B cell (primary cell): ENCODE results near the gene MIA3. TPM values are rescaled to one million over a fixed set of nuclear protein-coding genes. Genes with fewer than 3 reads are reported as not detected.

ENCODE experiments used
- ATAC-seq: fragments of 200-7000 bp; cut with Tn5 transposase; one replicate; pipeline ENCODE4 v1.10.0; 2021; ENCODE audit warnings: low read depth, mild to moderate bottlenecking, moderate number of reproducible peaks, moderate library complexity
- CTCF ChIA-PET: fragments of 350-600 bp; sonication (Branson Sonifier 250); formaldehyde crosslinking; loops from one replicate; lab custom pipeline; 2021; ENCODE audit warnings: antibody characterized with exemption, inconsistent platforms; lab: Charles Lee
- POLR2A ChIA-PET: fragments of 350-600 bp; sonication (Branson Sonifier 250); formaldehyde crosslinking; loops from one replicate; lab custom pipeline; 2021; ENCODE audit warnings: antibody characterized with exemption; lab: Charles Lee
- DNase-seq: peaks from one replicate; pipeline ENCODE4 v3.0.0; 2013
- H2AFZ ChIP-seq: 2 replicates; pipeline ENCODE4 v1.6.1; 2012; ENCODE audit warnings: mild to moderate bottlenecking, low read depth, low read length; ENCODE audit not compliant: insufficient read depth, poor library complexity, severe bottlenecking
- H3K27ac ChIP-seq, 2 donors: 1 replicate in 1 of 2; 2 replicates in 1 of 2; pipeline ENCODE4 v1.5.1; 2012 to 2013; ENCODE audit warnings: low read length in 2 of 2, mild to moderate bottlenecking in 2 of 2, moderate library complexity in 1 of 2
- H3K27me3 ChIP-seq, 4 experiments: fragments of 200-600 bp in 1 of 4; sonication (generic) in 1 of 4; replicated peaks in 1 of 4; 1 replicate in 2 of 4; 2 replicates in 2 of 4; pipeline versions ENCODE4 v1.6.1 to v1.7.0; 2013 to 2016; ENCODE audit warnings: low read length in 3 of 4, mild to moderate bottlenecking in 2 of 4, mixed read lengths in 1 of 4, moderate library complexity in 1 of 4; ENCODE audit not compliant: insufficient read depth in 4 of 4, control insufficient read depth in 3 of 4; ENCODE audit errors: control extremely low read depth in 1 of 4
- H3K36me3 ChIP-seq, 2 experiments: replicated peaks in 1 of 2; 1 replicate in 1 of 2; 2 replicates in 1 of 2; pipeline versions ENCODE4 v1.6.1 to v1.7.1; 2013; ENCODE audit warnings: low read length in 1 of 2; ENCODE audit not compliant: insufficient read depth in 2 of 2, control insufficient read depth in 1 of 2; ENCODE audit errors: control extremely low read depth in 1 of 2, extremely low read depth in 1 of 2
- H3K4me1 ChIP-seq, 2 donors: fragments of 200-600 bp in 1 of 2; sonication (generic) in 1 of 2; 1 replicate in 1 of 2; 2 replicates in 1 of 2; pipeline versions ENCODE4 v1.5.1 to v1.6.1; 2013 to 2017; ENCODE audit warnings: low read length in 2 of 2; ENCODE audit not compliant: control insufficient read depth in 2 of 2, insufficient read depth in 2 of 2
- H3K4me2 ChIP-seq: replicated peaks from 2 replicates; pipeline ENCODE3; 2012; ENCODE audit warnings: mild to moderate bottlenecking, low read depth, low read length; ENCODE audit not compliant: poor library complexity, severe bottlenecking
- H3K4me3 ChIP-seq, 5 experiments: fragments of 200-600 bp in 1 of 5; sonication (generic) in 1 of 5; 1 replicate in 3 of 5; 2 replicates in 2 of 5; pipeline versions ENCODE4 v1.5.1 to v1.7.0; 2011 to 2016; ENCODE audit warnings: low read length in 4 of 5, mild to moderate bottlenecking in 4 of 5, low read depth in 2 of 5, control low read depth in 1 of 5, moderate library complexity in 1 of 5; ENCODE audit not compliant: insufficient read depth in 1 of 5; ENCODE audit errors: control extremely low read depth in 1 of 5, extremely low read depth in 1 of 5
- H3K79me2 ChIP-seq: fragments of 200-600 bp; sonication (generic); one replicate; pipeline ENCODE4 v1.6.0; 2016; ENCODE audit warnings: low read length; ENCODE audit not compliant: control insufficient read depth, insufficient read depth
- H3K9ac ChIP-seq: fragments of 200-600 bp; sonication (generic); 2 replicates; pipeline ENCODE4 v1.6.1; 2017; ENCODE audit warnings: mild to moderate bottlenecking, low read length, moderate library complexity
- H3K9me3 ChIP-seq, 3 donors: one replicate each; pipeline versions ENCODE4 v1.6.1 to v1.7.1; 2013; ENCODE audit warnings: low read length in 2 of 3; ENCODE audit not compliant: control insufficient read depth in 2 of 3, insufficient read depth in 1 of 3; ENCODE audit errors: control extremely low read depth in 1 of 3
- H4K20me1 ChIP-seq: 2 replicates; pipeline ENCODE4 v1.6.0; 2012; ENCODE audit warnings: mild to moderate bottlenecking, low read length; ENCODE audit not compliant: insufficient read depth, control insufficient read depth, poor library complexity, severe bottlenecking
- H3K27ac Mint-ChIP-seq: one replicate; pipeline ENCODE4 v1.8.0; 2021; ENCODE audit warnings: mixed read lengths
- H3K27me3 Mint-ChIP-seq: one replicate; pipeline ENCODE4 v1.8.0; 2021; ENCODE audit warnings: mixed read lengths
- H3K4me1 Mint-ChIP-seq: one replicate; pipeline ENCODE4 v1.8.0; 2021; ENCODE audit warnings: mixed read lengths
- H3K4me3 Mint-ChIP-seq: one replicate; pipeline ENCODE4 v1.8.0; 2021; ENCODE audit warnings: mixed read lengths
- H3K9me3 Mint-ChIP-seq: one replicate; pipeline ENCODE4 v1.8.0; 2022; ENCODE audit warnings: mixed read lengths; ENCODE audit not compliant: insufficient read depth
- CTCF ChIP-seq: fragments of 200-600 bp; IDR thresholded peaks from one replicate; pipeline ENCODE4 v1.8.0; 2022; ENCODE audit warnings: antibody characterized with exemption, mild to moderate bottlenecking
- EZH2 ChIP-seq: IDR thresholded peaks from 2 replicates; pipeline ENCODE4 v1.6.1; 2012; ENCODE audit warnings: borderline replicate concordance, low read depth, mild to moderate bottlenecking, moderate library complexity, low read length; ENCODE audit not compliant: insufficient read depth, poor library complexity, severe bottlenecking
- WGBS: methylation state at CpG from one replicate; pipeline ENCODE4 v1.1.5; 2013; ENCODE audit warnings: missing lambda C conversion rate; ENCODE audit not compliant: insufficient coverage; 5-methylcytosine and 5-hydroxymethylcytosine counted together
- intact Hi-C: fragments of 100-400 bp; cut with micrococcal nuclease; formaldehyde crosslinking; loops from one replicate; pipeline ENCODE4 v1.10.0; 2022
- polyA plus RNA-seq: library from polyadenylated mRNA; depleted of rRNA; stranded (reverse); fragments of >200 nt; gene quantifications from 2 replicates; pipeline ENCODE4 v1.2.3, GENCODE V29; 2012
- total RNA-seq, 2 donors: library from RNA; stranded (reverse); fragments of 120-200 nt in 1 of 2; gene quantifications; 1 replicate in 1 of 2; 2 replicates in 1 of 2; pipeline versions ENCODE4 v1.2.3 to v1.2.4, GENCODE V29; 2013 to 2022

Gene MIA3
- total and polyA plus RNA-seq, 2 donors (not counting 1 experiment from before 2014, with no cell fraction given): 69.2 to 109 TPM

DNA sequence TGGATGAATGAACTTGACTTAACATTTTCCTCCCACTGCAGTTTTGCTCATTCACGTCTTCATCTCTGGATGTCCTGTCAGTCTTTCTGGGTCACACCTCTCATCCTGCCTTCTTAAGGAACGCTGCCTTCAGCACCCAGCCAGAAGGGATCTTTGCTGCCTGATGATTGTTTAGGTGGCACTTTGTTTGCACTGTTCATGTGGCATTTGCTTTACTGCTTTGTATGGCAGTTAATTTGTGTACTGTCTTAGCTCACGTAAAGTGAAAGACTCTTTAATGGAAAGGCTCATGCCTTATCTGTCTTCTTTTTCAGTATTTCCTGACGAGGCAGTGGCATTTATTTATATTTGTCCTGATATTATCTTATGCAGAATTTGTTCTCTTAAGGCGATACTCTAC, 4.9 kb downstream of the MIA3 start:
- Histone ChIP-seq H3K4me3 (no peak overlapping the region), H3K36me3 (peaks cover 0 to 43% of the 10 kb centered on the region in 2 experiments), H4K20me1 (no peaks in the 10 kb centered on the region), H3K27ac (no peak overlapping the region), H2AFZ (no peak overlapping the region), H3K27me3 (no peaks in the 10 kb centered on the region), H3K4me2 (no peak overlapping the region), H3K79me2 (peaks cover 16% of the 10 kb centered on the region), H3K9ac (no peak overlapping the region), H3K4me1 (peaks cover 11 to 12% of the 10 kb centered on the region in 2 donors), H3K9me3 (no peaks in the 10 kb centered on the region)
- H3K4me1 Mint-ChIP-seq: peaks cover 21% of the 10 kb centered on the region
- POLR2A ChIA-PET: no interaction called here
- no peak overlapping the region for H3K4me3 Mint-ChIP-seq
- CTCF ChIA-PET: interaction anchor here (4.7 kb wide), 1 partner anchor 11 kb away, joined by 26 read pairs; no protein-coding TSS in a partner anchor
- H3K27ac Mint-ChIP-seq: no peak overlapping the region
- DNase-seq: no peak
- WGBS: no CpG with 5 or more reads among the region's 5 CpGs
- no peaks in the 10 kb centered on the region for H3K9me3 Mint-ChIP-seq
- TF ChIP-seq CTCF (no peak), EZH2 (no peak)
- no peak for ATAC-seq
- intact Hi-C loops: no loop called here
- H3K27me3 Mint-ChIP-seq: no peaks in the 10 kb centered on the region

GRCh38 chr1:222623458-222623857, 5.6 kb downstream of the MIA3 start:
- Mint-ChIP-seq H3K27me3 (no peaks in the 10 kb centered on the region), H3K4me1 (peaks cover 21% of the 10 kb centered on the region), H3K27ac (no peak overlapping the region), H3K9me3 (no peaks in the 10 kb centered on the region), H3K4me3 (no peak overlapping the region)
- peaks cover 11% of the 10 kb centered on the region for H3K79me2 ChIP-seq
- H2AFZ ChIP-seq: no peak overlapping the region
- no peak for DNase-seq
- ChIA-PET CTCF (interaction anchor here (4.7 kb wide), 1 partner anchor 10 kb away, joined by 26 read pairs; no protein-coding TSS in a partner anchor), POLR2A (no interaction called here)
- intact Hi-C loops: no loop called here
- no peak overlapping the region for H3K27ac ChIP-seq
- H3K9me3 ChIP-seq: no peaks in the 10 kb centered on the region
- H3K27me3 ChIP-seq: no peaks in the 10 kb centered on the region
- ATAC-seq: no peak
- peaks cover 11 to 12% of the 10 kb centered on the region in 2 donors for H3K4me1 ChIP-seq
- no peak overlapping the region for H3K4me3 ChIP-seq
- H3K36me3 ChIP-seq: peaks cover 2 to 46% of the 10 kb centered on the region in 2 experiments
- no peaks in the 10 kb centered on the region for H4K20me1 ChIP-seq
- no peak overlapping the region for H3K9ac ChIP-seq
- H3K4me2 ChIP-seq: no peak overlapping the region
- TF ChIP-seq CTCF: no peak
- TF ChIP-seq EZH2: no peak
